HepG2 (cell line): ENCODE data around the gene TEKT1. TPM values are rescaled to one million over a fixed set of nuclear protein-coding genes. Genes with fewer than 3 reads are reported as not detected.

Experiments used
- CHCHD3 ChIP-seq: sonication (generic); formaldehyde crosslinking; IDR thresholded peaks from 2 replicates; pipeline ENCODE4 v1.8.0; 2022; ENCODE audit warnings: mild to moderate bottlenecking, missing genetic modification reagents, moderate library complexity
- HDAC1 ChIP-seq: sonication (generic); formaldehyde crosslinking; IDR thresholded peaks from 2 replicates; pipeline ENCODE4 v1.5.1; 2020; ENCODE audit warnings: mild to moderate bottlenecking, missing genetic modification reagents
- HMG20A ChIP-seq: IDR thresholded peaks from 2 replicates; pipeline ENCODE4 v1.6.1; 2016; ENCODE audit warnings: borderline replicate concordance
- HOXA5 ChIP-seq: sonication (generic); formaldehyde crosslinking; IDR thresholded peaks from 2 replicates; pipeline ENCODE4 v1.4.0; 2020; ENCODE audit warnings: missing genetic modification reagents
- MBNL3 ChIP-seq: fragments of 250-450 bp; sonication (Bioruptor Pico); conservative IDR thresholded peaks from 2 replicates; pipeline ENCODE4 v1.8.0; 2022; ENCODE audit warnings: mild to moderate bottlenecking, inconsistent platforms
- MED13 ChIP-seq: sonication (generic); formaldehyde crosslinking; IDR thresholded peaks from 2 replicates; pipeline ENCODE4 v1.5.0; 2020; ENCODE audit warnings: missing genetic modification reagents
- MED8 ChIP-seq: sonication (generic); formaldehyde crosslinking; IDR thresholded peaks from 2 replicates; pipeline ENCODE4 v1.8.1; 2023; ENCODE audit warnings: mild to moderate bottlenecking, missing genetic modification reagents; ENCODE audit not compliant: insufficient replicate concordance
- NCOA1 ChIP-seq: sonication (generic); formaldehyde crosslinking; IDR thresholded peaks from 2 replicates; pipeline ENCODE4 v1.9.0; 2021; ENCODE audit warnings: missing genetic modification reagents
- NFIB ChIP-seq: sonication (generic); formaldehyde crosslinking; IDR thresholded peaks from 2 replicates; pipeline ENCODE4 v1.9.0; 2021; ENCODE audit warnings: missing genetic modification reagents, mild to moderate bottlenecking, borderline replicate concordance
- NR2C2 ChIP-seq: sonication (generic); formaldehyde crosslinking; IDR thresholded peaks from 2 replicates; pipeline ENCODE4 v1.4.0; 2020; ENCODE audit warnings: missing genetic modification reagents, mild to moderate bottlenecking, moderate library complexity, borderline replicate concordance
- PHF5A ChIP-seq: IDR thresholded peaks from one replicate; pipeline ENCODE4 v1.6.1; 2018; ENCODE audit warnings: low read depth, missing genetic modification reagents; ENCODE audit not compliant: unreplicated experiment
- RAD21 ChIP-seq: fragments of 450-650 bp; formaldehyde crosslinking; IDR thresholded peaks from 2 replicates; pipeline ENCODE4 v1.5.0; 2020; ENCODE audit warnings: mild to moderate bottlenecking
- REXO4 ChIP-seq: sonication (generic); formaldehyde crosslinking; IDR thresholded peaks from 2 replicates; pipeline ENCODE4 v1.8.0; 2022; ENCODE audit warnings: missing genetic modification reagents, mild to moderate bottlenecking, borderline replicate concordance
- RFXANK ChIP-seq: IDR thresholded peaks from 2 replicates; pipeline ENCODE4 v1.6.1; 2016
- TGIF2 ChIP-seq: IDR thresholded peaks from 2 replicates; pipeline ENCODE4 v1.6.1; 2016; ENCODE audit warnings: control low read depth, missing compliant biosample characterization
- TP53 ChIP-seq: sonication (generic); formaldehyde crosslinking; conservative IDR thresholded peaks from 2 replicates; pipeline ENCODE4 v1.4.0; 2020; ENCODE audit warnings: missing genetic modification reagents
- ZNF383 ChIP-seq: sonication (generic); formaldehyde crosslinking; IDR thresholded peaks from 2 replicates; pipeline ENCODE4 v1.4.0; 2020; ENCODE audit warnings: missing genetic modification reagents, mild to moderate bottlenecking, borderline replicate concordance
- ZNF674 ChIP-seq: sonication (generic); formaldehyde crosslinking; IDR thresholded peaks from 2 replicates; pipeline ENCODE4 v1.5.0; 2020; ENCODE audit warnings: low read depth, mild to moderate bottlenecking, missing genetic modification reagents
- ZNF720 ChIP-seq: sonication (generic); formaldehyde crosslinking; IDR thresholded peaks from 2 replicates; pipeline ENCODE4 v1.4.0; 2020; ENCODE audit warnings: missing genetic modification reagents
- ZSCAN30 ChIP-seq: sonication (generic); formaldehyde crosslinking; IDR thresholded peaks from 2 replicates; pipeline ENCODE4 v1.5.0; 2020; ENCODE audit warnings: mild to moderate bottlenecking, missing genetic modification reagents
- polyA plus RNA-seq, 8 experiments: library from polyadenylated mRNA; depleted of rRNA in 3 of 8; stranded (reverse) in 7 of 8; unstranded in 1 of 8; fragments of >200 nt; fragmentation: Illumina TruSeq in 4 of 8; extraction: Trizol in 4 of 8; gene quantifications; 2 replicates each; pipeline versions ENCODE4 v1.2.1 to v1.2.3, GENCODE V29; 2011 to 2016; ENCODE audit warnings: low read depth in 4 of 8, missing spikeins in 1 of 8, mixed read lengths in 1 of 8; ENCODE audit not compliant: insufficient read depth in 1 of 8
- total RNA-seq, 5 experiments: library from RNA; depleted of rRNA; stranded (reverse); fragments of >200 nt; fragmentation: Illumina TruSeq; extraction: Trizol; gene quantifications; 2 replicates each; pipeline ENCODE4 v1.2.3, GENCODE V29; 2016; ENCODE audit warnings: low read depth in 1 of 5
- TF ChIP-seq, protein P1 (sequence below): sonication (generic); formaldehyde crosslinking; IDR thresholded peaks from 2 replicates; pipeline ENCODE4 v1.4.0; 2020; ENCODE audit warnings: missing genetic modification reagents
- TF ChIP-seq, protein P2 (sequence below): sonication (generic); formaldehyde crosslinking; IDR thresholded peaks from 2 replicates; pipeline ENCODE4 v1.8.1; 2022; ENCODE audit warnings: low read depth, mild to moderate bottlenecking, missing genetic modification reagents
- TF ChIP-seq, protein P3 (sequence below): sonication (generic); formaldehyde crosslinking; IDR thresholded peaks from 2 replicates; pipeline ENCODE4 v1.4.0; 2020; ENCODE audit warnings: low read depth, mild to moderate bottlenecking, missing genetic modification reagents
- TF ChIP-seq, protein P4 (sequence below): IDR thresholded peaks from 2 replicates; pipeline ENCODE4 v1.6.1; 2012; ENCODE audit warnings: inconsistent platforms
- TF ChIP-seq, protein P5 (sequence below), 2 experiments: sonication (generic) in 1 of 2; formaldehyde crosslinking in 1 of 2; IDR thresholded peaks; 2 replicates each; pipeline versions ENCODE4 v1.5.1 to v1.6.1; 2011 to 2020; ENCODE audit warnings: borderline replicate concordance in 1 of 2, low read depth in 1 of 2, low read length in 1 of 2, mild to moderate bottlenecking in 1 of 2, missing genetic modification reagents in 1 of 2, moderate library complexity in 1 of 2

Gene TEKT1
- total and polyA plus RNA-seq, 2 of the 13 experiments (the other 11 are each of a cell fraction or from before 2014, with no cell fraction given) = not detected

DNA sequence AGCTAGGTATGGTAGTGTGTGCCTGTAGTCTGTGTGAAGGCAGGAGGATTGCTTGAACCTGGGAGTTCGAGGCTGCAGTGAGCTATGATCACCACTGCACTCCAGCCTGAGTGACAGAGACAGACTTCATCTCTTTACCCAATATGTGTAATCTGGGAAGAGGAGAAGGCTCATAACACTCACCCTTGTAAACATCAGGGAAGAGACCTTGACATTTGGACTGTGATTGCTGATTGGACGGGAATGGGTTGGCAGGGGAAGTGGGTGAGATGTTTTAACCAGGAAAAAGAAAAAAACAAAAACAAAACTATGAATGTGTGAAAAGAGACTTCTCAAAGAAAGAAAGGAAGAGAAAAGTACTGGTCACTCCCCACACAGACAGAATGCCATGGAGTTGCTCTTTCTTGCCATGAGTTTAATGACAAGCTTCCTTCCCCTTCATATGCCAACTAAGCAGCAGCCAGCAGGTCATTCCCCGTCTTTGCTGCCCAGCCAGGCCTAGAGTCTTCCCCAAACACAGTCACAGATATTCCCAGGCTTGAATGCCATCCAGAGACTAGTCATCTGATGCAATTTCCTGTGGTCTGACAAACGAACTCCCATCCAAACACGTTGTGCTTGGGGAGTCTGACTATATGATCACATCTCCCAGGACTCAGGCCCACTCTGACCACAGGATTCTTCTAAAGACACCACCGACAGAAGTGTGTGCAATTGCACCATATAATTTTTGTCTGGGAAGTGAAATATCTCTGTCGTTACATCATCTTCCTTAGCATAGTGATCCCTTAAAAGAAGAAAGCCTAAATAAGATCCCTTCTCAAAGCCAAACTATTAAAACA, 79.2 kb downstream of the TEKT1 start (continued):
- TF ChIP-seq MED8 (CRISPR knock-in tag) (no peak), TGIF2 (CRISPR knock-in tag) (no peak), ZSCAN30 (no peak), RFXANK (CRISPR knock-in tag) (no peak), CHCHD3 (CRISPR knock-in tag) (no peak), PHF5A (CRISPR knock-in tag) (no peak), TP53 (CRISPR knock-in tag) (no peak), ZNF383 (no peak), NFIB (CRISPR knock-in tag) (no peak), NR2C2 (peak; percentile 44; the same call in 1 of the 2 replicates), HMG20A (peak; percentile 15; the same call in 1 of the 2 replicates), MED13 (CRISPR knock-in tag) (no peak), ZNF674 (CRISPR knock-in tag) (no peak), ZNF720 (CRISPR knock-in tag) (no peak), MBNL3 (CRISPR knock-in tag) (no peak), RAD21 (CRISPR knock-in tag) (no peak), HDAC1 (CRISPR knock-in tag) (peak; percentile 53; the same call in 1 of the 2 replicates), NCOA1 (CRISPR knock-in tag) (no peak), REXO4 (CRISPR knock-in tag) (no peak), HOXA5 (CRISPR knock-in tag) (no peak)
- TF ChIP-seq, protein P1, sequence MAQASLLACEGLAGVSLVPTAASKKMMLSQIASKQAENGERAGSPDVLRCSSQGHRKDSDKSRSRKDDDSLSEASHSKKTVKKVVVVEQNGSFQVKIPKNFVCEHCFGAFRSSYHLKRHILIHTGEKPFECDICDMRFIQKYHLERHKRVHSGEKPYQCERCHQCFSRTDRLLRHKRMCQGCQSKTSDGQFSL = no peak
- TF ChIP-seq, protein P2, sequence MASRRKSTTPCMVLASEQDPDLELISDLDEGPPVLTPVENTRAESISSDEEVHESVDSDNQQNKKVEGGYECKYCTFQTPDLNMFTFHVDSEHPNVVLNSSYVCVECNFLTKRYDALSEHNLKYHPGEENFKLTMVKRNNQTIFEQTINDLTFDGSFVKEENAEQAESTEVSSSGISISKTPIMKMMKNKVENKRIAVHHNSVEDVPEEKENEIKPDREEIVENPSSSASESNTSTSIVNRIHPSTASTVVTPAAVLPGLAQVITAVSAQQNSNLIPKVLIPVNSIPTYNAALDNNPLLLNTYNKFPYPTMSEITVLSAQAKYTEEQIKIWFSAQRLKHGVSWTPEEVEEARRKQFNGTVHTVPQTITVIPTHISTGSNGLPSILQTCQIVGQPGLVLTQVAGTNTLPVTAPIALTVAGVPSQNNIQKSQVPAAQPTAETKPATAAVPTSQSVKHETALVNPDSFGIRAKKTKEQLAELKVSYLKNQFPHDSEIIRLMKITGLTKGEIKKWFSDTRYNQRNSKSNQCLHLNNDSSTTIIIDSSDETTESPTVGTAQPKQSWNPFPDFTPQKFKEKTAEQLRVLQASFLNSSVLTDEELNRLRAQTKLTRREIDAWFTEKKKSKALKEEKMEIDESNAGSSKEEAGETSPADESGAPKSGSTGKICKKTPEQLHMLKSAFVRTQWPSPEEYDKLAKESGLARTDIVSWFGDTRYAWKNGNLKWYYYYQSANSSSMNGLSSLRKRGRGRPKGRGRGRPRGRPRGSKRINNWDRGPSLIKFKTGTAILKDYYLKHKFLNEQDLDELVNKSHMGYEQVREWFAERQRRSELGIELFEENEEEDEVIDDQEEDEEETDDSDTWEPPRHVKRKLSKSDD (CRISPR knock-in tag) = no peak
- TF ChIP-seq, protein P3, sequence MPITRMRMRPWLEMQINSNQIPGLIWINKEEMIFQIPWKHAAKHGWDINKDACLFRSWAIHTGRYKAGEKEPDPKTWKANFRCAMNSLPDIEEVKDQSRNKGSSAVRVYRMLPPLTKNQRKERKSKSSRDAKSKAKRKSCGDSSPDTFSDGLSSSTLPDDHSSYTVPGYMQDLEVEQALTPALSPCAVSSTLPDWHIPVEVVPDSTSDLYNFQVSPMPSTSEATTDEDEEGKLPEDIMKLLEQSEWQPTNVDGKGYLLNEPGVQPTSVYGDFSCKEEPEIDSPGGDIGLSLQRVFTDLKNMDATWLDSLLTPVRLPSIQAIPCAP (CRISPR knock-in tag) = 0 out of 2 replicates have a peak, but pooled peaks have one; percentile 26
- TF ChIP-seq, protein P4, sequence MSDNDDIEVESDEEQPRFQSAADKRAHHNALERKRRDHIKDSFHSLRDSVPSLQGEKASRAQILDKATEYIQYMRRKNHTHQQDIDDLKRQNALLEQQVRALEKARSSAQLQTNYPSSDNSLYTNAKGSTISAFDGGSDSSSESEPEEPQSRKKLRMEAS = no peak
- TF ChIP-seq, protein P5, sequence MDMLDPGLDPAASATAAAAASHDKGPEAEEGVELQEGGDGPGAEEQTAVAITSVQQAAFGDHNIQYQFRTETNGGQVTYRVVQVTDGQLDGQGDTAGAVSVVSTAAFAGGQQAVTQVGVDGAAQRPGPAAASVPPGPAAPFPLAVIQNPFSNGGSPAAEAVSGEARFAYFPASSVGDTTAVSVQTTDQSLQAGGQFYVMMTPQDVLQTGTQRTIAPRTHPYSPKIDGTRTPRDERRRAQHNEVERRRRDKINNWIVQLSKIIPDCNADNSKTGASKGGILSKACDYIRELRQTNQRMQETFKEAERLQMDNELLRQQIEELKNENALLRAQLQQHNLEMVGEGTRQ (IDR thresholded peaks at IDR 0.05; ENCODE audit: low read depth, low read length) = no peak
- TF ChIP-seq, protein P5 (CRISPR knock-in tag; IDR thresholded peaks at IDR 0.05; ENCODE audit: borderline replicate concordance) = no peak
